H9 (cell line): ENCODE measurements around the gene SH3RF3. TPM values are rescaled to one million over a fixed set of nuclear protein-coding genes. Genes with fewer than 3 reads are reported as not detected.

Experiments
- DNase-seq: peaks from one replicate; pipeline ENCODE4 v3.0.0-alpha.2; 2017
- H2AFZ ChIP-seq: one replicate; pipeline ENCODE4 v1.6.1; 2013; ENCODE audit warnings: mild to moderate bottlenecking, low read length, control low read depth, moderate library complexity
- H2AK5ac ChIP-seq: 2 replicates; pipeline ENCODE4 v1.6.1; 2013; ENCODE audit warnings: low read length, control low read depth, mixed read lengths; ENCODE audit not compliant: insufficient read length
- H2BK120ac ChIP-seq: one replicate; pipeline ENCODE4 v1.6.1; 2013; ENCODE audit warnings: low read depth, mild to moderate bottlenecking, low read length, control low read depth, inconsistent platforms; ENCODE audit not compliant: poor library complexity, severe bottlenecking
- H2BK12ac ChIP-seq: 2 replicates; pipeline ENCODE4 v1.6.1; 2013; ENCODE audit warnings: low read length, control low read depth, mixed read lengths, low read depth; ENCODE audit not compliant: insufficient read length
- H2BK15ac ChIP-seq: 2 replicates; pipeline ENCODE4 v1.6.1; 2013; ENCODE audit warnings: low read depth, low read length, control low read depth
- H2BK20ac ChIP-seq: one replicate; pipeline ENCODE4 v1.6.1; 2013; ENCODE audit warnings: low read depth, mild to moderate bottlenecking, low read length, control low read depth, inconsistent platforms; ENCODE audit not compliant: poor library complexity, severe bottlenecking
- H2BK5ac ChIP-seq: 2 replicates; pipeline ENCODE4 v1.6.1; 2013; ENCODE audit warnings: low read length, control low read depth, mixed read lengths; ENCODE audit not compliant: insufficient read length
- H3K14ac ChIP-seq: 2 replicates; pipeline ENCODE4 v1.6.1; 2013; ENCODE audit warnings: low read length, control low read depth; ENCODE audit not compliant: insufficient read depth
- H3K18ac ChIP-seq: 2 replicates; pipeline ENCODE4 v1.6.1; 2013; ENCODE audit warnings: low read depth, mild to moderate bottlenecking, mixed read lengths, low read length, control low read depth; ENCODE audit not compliant: insufficient read length
- H3K23ac ChIP-seq: 2 replicates; pipeline ENCODE4 v1.6.1; 2013; ENCODE audit warnings: low read length, control low read depth, mixed read lengths, low read depth; ENCODE audit not compliant: insufficient read length
- H3K23me2 ChIP-seq: 2 replicates; pipeline ENCODE4 v1.6.1; 2013; ENCODE audit warnings: low read depth, mild to moderate bottlenecking, mixed read lengths, low read length, control low read depth; ENCODE audit not compliant: insufficient read length, poor library complexity, severe bottlenecking
- H3K27ac ChIP-seq: 2 replicates; pipeline ENCODE4 v1.5.1; 2013; ENCODE audit warnings: low read length, control low read depth, mixed read lengths, low read depth; ENCODE audit not compliant: insufficient read length
- H3K27me3 ChIP-seq: 2 replicates; pipeline ENCODE4 v1.6.1; 2013; ENCODE audit warnings: low read length, control low read depth, inconsistent platforms; ENCODE audit not compliant: insufficient read depth
- H3K4ac ChIP-seq: 2 replicates; pipeline ENCODE4 v1.6.1; 2013; ENCODE audit warnings: low read depth, mild to moderate bottlenecking, control low read depth, inconsistent platforms, low read length, moderate library complexity
- H3K4me1 ChIP-seq: 2 replicates; pipeline ENCODE4 v1.6.1; 2013; ENCODE audit warnings: low read length, control low read depth, inconsistent platforms; ENCODE audit not compliant: insufficient read depth
- H3K4me2 ChIP-seq: 2 replicates; pipeline ENCODE4 v1.6.1; 2013; ENCODE audit warnings: low read length, control low read depth, mixed read lengths; ENCODE audit not compliant: insufficient read length, insufficient read depth
- H3K56ac ChIP-seq: 2 replicates; pipeline ENCODE4 v1.6.1; 2013; ENCODE audit warnings: low read depth, mild to moderate bottlenecking, mixed read lengths, low read length, control low read depth; ENCODE audit not compliant: insufficient read length
- H3K79me1 ChIP-seq: 2 replicates; pipeline ENCODE4 v1.6.1; 2013; ENCODE audit warnings: low read depth, mild to moderate bottlenecking, moderate library complexity, low read length, control low read depth, inconsistent platforms; ENCODE audit not compliant: insufficient read depth, poor library complexity, severe bottlenecking
- H3K79me2 ChIP-seq: 2 replicates; pipeline ENCODE4 v1.6.1; 2013; ENCODE audit warnings: low read length, control low read depth, inconsistent platforms; ENCODE audit not compliant: insufficient read depth
- H3K9ac ChIP-seq: 2 replicates; pipeline ENCODE4 v1.6.1; 2013; ENCODE audit warnings: low read length, control low read depth, mixed read lengths; ENCODE audit not compliant: insufficient read length; ENCODE audit errors: extremely low read depth
- H3K9me3 ChIP-seq: one replicate; pipeline ENCODE4 v1.6.1; 2013; ENCODE audit warnings: low read depth, low read length, inconsistent platforms; ENCODE audit not compliant: control insufficient read depth
- H3T11ph ChIP-seq: one replicate; pipeline ENCODE4 v1.6.1; 2013; ENCODE audit warnings: mild to moderate bottlenecking, low read length, control low read depth, inconsistent platforms
- H4K20me1 ChIP-seq: one replicate; pipeline ENCODE4 v1.6.1; 2013; ENCODE audit not compliant: control insufficient read depth, insufficient read length, insufficient read depth
- H4K5ac ChIP-seq: 2 replicates; pipeline ENCODE4 v1.6.1; 2013; ENCODE audit warnings: low read depth, mild to moderate bottlenecking, mixed read lengths, low read length, control low read depth; ENCODE audit not compliant: insufficient read length
- H4K8ac ChIP-seq: replicated peaks from 2 replicates; pipeline ENCODE4 v1.6.1; 2013; ENCODE audit warnings: low read length, control low read depth, mixed read lengths, low read depth; ENCODE audit not compliant: insufficient read length
- H4K91ac ChIP-seq: 2 replicates; pipeline ENCODE4 v1.6.1; 2013; ENCODE audit warnings: low read depth, mild to moderate bottlenecking, moderate library complexity, mixed read lengths, low read length, control low read depth; ENCODE audit not compliant: insufficient read length
- H3K27ac Mint-ChIP-seq, 3 experiments: 2 replicates in 2 of 3; 3 replicates in 1 of 3; pipeline ENCODE4 v1.8.0; 2020 to 2021; ENCODE audit warnings: mixed read lengths in 3 of 3, mild to moderate bottlenecking in 1 of 3, moderate library complexity in 1 of 3
- H3K27me3 Mint-ChIP-seq: 2 replicates; pipeline ENCODE4 v1.8.0; 2021; ENCODE audit warnings: low read depth, mild to moderate bottlenecking, moderate library complexity, mixed read lengths
- H3K36me3 Mint-ChIP-seq, 3 experiments: 2 replicates in 2 of 3; 3 replicates in 1 of 3; pipeline ENCODE4 v1.8.0; 2020 to 2021; ENCODE audit warnings: low read depth in 3 of 3, mixed read lengths in 3 of 3; ENCODE audit not compliant: insufficient read depth in 1 of 3
- H3K4me1 Mint-ChIP-seq, 2 experiments: 2 replicates each; pipeline ENCODE4 v1.8.0; 2020; ENCODE audit warnings: mixed read lengths in 2 of 2
- H3K4me3 Mint-ChIP-seq, 2 experiments: 2 replicates in 1 of 2; 3 replicates in 1 of 2; pipeline ENCODE4 v1.8.0; 2020 to 2021; ENCODE audit warnings: mild to moderate bottlenecking in 2 of 2, mixed read lengths in 2 of 2, moderate library complexity in 1 of 2
- H3K9me3 Mint-ChIP-seq, 2 experiments: 2 replicates in 1 of 2; 3 replicates in 1 of 2; pipeline ENCODE4 v1.8.0; 2020; ENCODE audit warnings: mild to moderate bottlenecking in 2 of 2, mixed read lengths in 2 of 2, moderate library complexity in 1 of 2
- WGBS: extraction: QIAGEN DNeasy Blood & Tissue Kit; methylation state at CpG from one replicate; pipeline ENCODE4 v1.1.7; 2013; ENCODE audit warnings: missing lambda C conversion rate, low lambda C conversion rate, mixed read lengths; ENCODE audit not compliant: insufficient read length; ENCODE audit errors: extremely low coverage; 5-methylcytosine and 5-hydroxymethylcytosine counted together
- total RNA-seq: library from RNA; stranded (reverse); gene quantifications from 2 replicates; pipeline ENCODE4 v1.2.1, GENCODE V29; 2021
- TF ChIP-seq, protein P1 (sequence below): fragments of 200-600 bp; sonication (generic); conservative IDR thresholded peaks from 3 replicates; pipeline ENCODE4 v1.8.0; 2021; ENCODE audit warnings: antibody characterized with exemption, mild to moderate bottlenecking

The SH3RF3 gene
- total RNA-seq, 1 experiment from 2014 or later, result 0.46 TPM

DNA sequence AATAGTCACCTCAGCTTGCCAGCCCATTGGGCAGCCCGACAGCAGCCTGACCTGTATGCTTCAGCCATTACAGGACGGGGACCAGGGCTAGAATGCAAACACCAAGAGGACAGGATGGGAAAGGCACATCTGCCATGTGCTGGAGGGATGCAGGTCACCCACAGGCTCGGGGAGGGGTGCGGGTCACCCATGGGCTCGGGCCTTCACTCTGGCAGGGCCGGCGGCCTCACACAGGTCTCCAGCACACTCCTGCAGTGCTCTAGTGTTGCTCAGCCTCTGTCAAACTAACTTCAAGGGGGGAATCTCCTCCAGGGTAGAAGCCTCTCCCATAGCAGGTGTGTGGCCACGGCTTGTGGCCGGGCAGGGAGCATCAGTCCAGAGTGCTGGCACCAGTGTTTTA, 262.2 kb downstream of the SH3RF3 start:
- Histone ChIP-seq H4K20me1 (peaks cover 4% of the 10 kb centered on the region), H3K14ac (no peak overlapping the region; the same call in 1 of the 2 replicates), H3K79me1 (no peaks in the 10 kb centered on the region), H4K5ac (no peak overlapping the region), H2AFZ (no peak overlapping the region), H3K79me2 (no peaks in the 10 kb centered on the region), H3K4me1 (no peaks in the 10 kb centered on the region), H2BK20ac (no peak overlapping the region), H3K4me2 (no peak overlapping the region), H3K27me3 (no peaks in the 10 kb centered on the region), H3T11ph (no peak overlapping the region), H3K18ac (no peak overlapping the region), H3K23me2 (no peaks in the 10 kb centered on the region), H3K4ac (no peak overlapping the region), H3K27ac (no peak overlapping the region), H3K9me3 (no peaks in the 10 kb centered on the region), H3K23ac (no peak overlapping the region), H4K8ac (no peak overlapping the region), H3K56ac (no peak overlapping the region), H2AK5ac (no peak overlapping the region), H3K9ac (no peak overlapping the region), H4K91ac (no peak overlapping the region), H2BK5ac (no peak overlapping the region), H2BK12ac (no peak overlapping the region), H2BK15ac (no peak overlapping the region), H2BK120ac (no peak overlapping the region)
- Mint-ChIP-seq H3K9me3 (peaks cover 0 to 7% of the 10 kb centered on the region in 2 experiments; a peak in 2 of 5 replicates), H3K27me3 (peaks cover 15% of the 10 kb centered on the region), H3K27ac (no peak overlapping the region; a peak in 1 of 7 replicates), H3K4me3 (no peak overlapping the region), H3K36me3 (peaks cover 0 to 4% (median 0%) of the 10 kb centered on the region in 3 experiments; a peak in 2 of 7 replicates), H3K4me1 (peaks cover 8 to 29% of the 10 kb centered on the region in 2 experiments)
- TF ChIP-seq, protein P1, sequence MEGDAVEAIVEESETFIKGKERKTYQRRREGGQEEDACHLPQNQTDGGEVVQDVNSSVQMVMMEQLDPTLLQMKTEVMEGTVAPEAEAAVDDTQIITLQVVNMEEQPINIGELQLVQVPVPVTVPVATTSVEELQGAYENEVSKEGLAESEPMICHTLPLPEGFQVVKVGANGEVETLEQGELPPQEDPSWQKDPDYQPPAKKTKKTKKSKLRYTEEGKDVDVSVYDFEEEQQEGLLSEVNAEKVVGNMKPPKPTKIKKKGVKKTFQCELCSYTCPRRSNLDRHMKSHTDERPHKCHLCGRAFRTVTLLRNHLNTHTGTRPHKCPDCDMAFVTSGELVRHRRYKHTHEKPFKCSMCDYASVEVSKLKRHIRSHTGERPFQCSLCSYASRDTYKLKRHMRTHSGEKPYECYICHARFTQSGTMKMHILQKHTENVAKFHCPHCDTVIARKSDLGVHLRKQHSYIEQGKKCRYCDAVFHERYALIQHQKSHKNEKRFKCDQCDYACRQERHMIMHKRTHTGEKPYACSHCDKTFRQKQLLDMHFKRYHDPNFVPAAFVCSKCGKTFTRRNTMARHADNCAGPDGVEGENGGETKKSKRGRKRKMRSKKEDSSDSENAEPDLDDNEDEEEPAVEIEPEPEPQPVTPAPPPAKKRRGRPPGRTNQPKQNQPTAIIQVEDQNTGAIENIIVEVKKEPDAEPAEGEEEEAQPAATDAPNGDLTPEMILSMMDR, result no peak
- WGBS, result no CpG with 5 or more reads among the region's 9 CpGs
- no peak for DNase-seq
